Measurements from ENCODE around the gene TMEM209.

DNA sequence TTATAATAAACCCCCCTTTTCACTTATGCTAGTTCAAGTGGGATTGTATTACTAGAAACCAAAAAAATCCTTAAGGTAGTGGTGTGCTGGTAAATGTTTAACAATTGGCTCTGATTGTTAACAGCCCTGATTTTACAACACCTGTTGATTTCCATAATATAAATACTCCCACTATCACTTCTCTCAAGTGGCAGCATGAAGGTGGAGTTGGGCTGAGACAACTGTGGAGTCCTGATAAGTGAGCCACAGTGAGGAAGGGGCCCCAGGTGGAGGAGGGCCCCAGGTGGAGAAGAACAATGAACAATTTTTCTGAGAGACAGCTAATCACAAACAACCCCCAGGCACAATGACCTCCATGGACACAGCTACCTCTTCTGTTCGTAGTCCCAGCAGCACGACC lies 28.9 kb upstream of the TMEM209 start:
- TF ChIP-seq, protein P1, sequence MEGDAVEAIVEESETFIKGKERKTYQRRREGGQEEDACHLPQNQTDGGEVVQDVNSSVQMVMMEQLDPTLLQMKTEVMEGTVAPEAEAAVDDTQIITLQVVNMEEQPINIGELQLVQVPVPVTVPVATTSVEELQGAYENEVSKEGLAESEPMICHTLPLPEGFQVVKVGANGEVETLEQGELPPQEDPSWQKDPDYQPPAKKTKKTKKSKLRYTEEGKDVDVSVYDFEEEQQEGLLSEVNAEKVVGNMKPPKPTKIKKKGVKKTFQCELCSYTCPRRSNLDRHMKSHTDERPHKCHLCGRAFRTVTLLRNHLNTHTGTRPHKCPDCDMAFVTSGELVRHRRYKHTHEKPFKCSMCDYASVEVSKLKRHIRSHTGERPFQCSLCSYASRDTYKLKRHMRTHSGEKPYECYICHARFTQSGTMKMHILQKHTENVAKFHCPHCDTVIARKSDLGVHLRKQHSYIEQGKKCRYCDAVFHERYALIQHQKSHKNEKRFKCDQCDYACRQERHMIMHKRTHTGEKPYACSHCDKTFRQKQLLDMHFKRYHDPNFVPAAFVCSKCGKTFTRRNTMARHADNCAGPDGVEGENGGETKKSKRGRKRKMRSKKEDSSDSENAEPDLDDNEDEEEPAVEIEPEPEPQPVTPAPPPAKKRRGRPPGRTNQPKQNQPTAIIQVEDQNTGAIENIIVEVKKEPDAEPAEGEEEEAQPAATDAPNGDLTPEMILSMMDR (IDR thresholded peaks at IDR 0.05): no peak
- TF ChIP-seq EP300 (IDR thresholded peaks at IDR 0.05): no peak
